ENCODE measurements around the gene CTF1.
"Not testable (repeated sequence)": the region's sequence is repeated elsewhere in the genome, so short reads cannot be mapped to it uniquely, and the experiment has no call there.

The CTF1 gene, protein sequence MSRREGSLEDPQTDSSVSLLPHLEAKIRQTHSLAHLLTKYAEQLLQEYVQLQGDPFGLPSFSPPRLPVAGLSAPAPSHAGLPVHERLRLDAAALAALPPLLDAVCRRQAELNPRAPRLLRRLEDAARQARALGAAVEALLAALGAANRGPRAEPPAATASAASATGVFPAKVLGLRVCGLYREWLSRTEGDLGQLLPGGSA

DNA sequence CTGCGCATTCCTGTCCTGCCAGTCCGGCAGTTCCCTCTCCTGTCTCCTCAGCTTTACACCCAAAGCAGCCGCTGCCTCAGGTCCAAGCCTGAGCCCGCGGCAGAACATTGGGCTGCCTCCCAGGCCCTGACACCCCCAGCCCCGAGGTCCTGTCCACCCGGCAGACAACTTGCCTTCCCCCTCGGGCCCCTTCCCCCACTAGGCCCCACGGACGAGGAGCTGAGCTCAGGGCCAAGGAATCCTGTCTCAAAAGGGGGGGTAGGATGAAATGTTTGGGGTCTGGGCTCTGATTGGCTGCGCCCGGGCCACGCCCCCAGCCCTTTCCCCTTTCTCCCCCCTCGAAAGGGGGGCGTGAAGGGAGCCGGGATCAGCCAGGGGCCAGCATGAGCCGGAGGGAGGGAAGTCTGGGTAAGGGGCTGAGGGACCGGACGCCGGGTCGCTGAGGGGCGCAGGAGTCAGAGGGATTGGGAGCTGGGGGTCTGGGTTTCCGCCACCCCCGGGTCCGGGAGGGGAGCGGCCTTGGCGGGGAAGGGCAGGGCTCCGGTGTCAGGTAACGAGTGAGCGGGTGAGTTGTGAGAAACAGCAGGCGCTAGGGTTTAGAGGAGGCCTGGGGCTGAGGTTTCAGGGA, at the start of gene CTF1:
CTF1 (plus strand) TSS at position 354 of the 628 bp plus-strand sequence; CDS start at position 384, 30 bp downstream.
- no peak for DNase-seq

- no peak for DNase-seq
Measured at GRCh38 chr16:30846649-30847402, 49.6 kb upstream of the CTF1 start.

DNA sequence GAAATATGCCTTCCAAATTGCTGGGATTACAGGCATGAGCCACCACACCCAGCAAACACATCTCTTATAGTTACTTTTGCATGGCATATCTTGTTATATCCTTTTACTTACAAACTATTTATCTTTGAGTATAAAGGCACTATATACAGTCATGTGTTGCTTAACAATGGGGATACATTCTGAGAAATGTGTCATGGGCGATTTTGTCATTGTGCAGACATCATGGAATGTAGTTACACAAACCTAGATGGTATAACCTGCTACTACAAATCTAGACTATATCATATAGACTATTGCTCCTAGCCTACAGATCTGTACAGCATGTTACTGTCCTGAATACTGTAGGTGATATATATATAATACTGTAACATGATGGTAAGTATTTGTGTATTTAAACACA, 46.2 kb upstream of the CTF1 start:
- no peak for DNase-seq

DNA sequence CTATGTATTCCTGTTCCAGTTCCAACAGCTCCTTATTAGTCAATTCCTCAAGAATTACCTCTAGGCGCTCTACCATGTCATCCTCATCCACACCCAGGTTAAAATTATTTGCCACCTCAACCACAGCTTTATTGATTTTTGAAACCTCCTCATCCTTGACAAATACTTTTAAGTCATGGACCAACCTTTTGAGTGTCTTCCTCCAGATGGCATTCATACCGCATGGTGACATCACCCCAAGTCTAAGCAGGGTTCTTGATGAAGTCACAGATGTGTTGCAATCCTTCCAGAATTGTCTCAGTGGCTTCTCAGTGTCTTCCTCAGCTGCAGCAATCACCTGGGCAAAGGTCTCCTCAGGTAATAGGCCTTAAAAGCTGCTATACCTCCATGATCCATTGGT, 42.7 kb upstream of the CTF1 start:
- no peak for DNase-seq

DNA sequence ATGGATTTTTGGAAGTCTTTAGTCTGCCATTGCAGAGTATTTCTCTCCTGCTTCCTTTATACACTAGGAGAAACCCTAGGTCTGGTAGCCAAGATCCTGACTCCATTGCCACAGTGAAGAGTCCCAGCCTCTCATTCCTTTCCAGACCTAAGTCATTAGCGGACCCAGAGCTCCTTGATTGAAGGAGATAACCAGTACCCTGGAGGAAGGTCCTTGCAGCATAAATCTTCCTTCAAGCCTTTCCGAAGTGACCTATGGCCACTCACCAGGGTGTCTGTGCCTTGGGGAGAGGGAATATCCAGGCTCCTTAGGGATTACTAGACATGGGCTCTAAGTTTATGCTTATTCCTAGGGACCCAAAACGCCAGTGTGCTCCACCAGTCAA, 38.3 kb upstream of the CTF1 start:
- no peak for DNase-seq

- DNase-seq = no peak
Measured at GRCh38 chr16:30858829-30859423, 37.5 kb upstream of the CTF1 start.

DNA sequence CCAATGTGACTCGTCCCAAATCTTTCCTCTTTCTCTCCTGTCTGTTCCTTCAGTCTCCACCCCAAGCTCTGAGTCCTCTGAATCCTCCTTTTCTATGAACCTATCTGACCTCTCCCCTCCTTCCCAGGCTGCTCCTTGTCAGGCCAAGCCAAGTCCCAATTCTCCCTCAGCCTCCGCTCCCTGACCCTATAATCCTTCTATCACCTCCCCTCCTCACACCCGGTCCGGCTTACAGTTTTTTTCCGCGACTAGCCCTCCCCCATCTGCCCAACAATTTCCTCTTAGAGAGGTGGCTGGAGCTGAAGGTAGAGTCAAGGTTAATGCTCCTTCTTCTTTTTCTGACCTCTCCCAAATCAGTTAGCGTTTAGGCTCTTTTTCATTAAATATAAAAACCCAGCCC, 35.7 kb upstream of the CTF1 start:
- DNase-seq = not testable (repeated sequence)

DNA sequence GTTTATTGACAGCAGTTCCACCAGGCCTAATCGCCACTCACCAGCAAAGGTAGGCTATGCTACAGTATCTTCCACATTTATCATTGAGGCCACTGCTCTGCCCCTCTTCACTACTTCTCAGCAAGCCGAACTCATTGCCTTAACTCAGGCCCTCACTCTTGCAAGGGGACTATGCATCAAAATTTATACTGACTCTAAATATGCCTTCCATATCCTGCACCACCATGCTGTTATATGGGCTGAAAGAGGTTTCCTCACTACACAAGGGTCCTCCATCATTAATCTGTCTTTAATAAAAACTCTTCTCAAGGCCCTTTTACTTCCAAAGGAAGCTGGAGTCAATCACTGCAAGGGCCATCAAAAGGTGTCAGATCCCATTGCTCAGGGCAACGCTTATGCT, 33.2 kb upstream of the CTF1 start:
- DNase-seq = not testable (repeated sequence)

DNA sequence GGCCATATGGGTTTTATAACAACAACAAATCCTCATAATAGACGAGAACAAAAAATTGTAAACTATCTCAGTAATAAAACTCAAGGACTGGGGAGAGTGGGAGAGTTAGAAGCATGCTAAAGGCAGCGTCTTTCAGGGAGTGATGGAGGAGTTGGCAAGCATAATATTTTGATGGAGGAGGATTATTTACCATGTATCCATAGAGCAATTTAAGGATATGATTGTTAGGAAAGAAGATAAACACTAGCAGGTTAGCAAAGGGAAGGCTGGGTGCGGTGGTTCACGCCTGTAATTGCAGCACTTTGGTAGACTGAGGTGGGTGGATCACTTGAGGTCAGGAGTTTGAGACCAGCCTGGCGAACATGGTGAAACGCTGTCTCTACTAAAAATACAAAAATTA, 30.4 kb upstream of the CTF1 start:
- no peak for DNase-seq

DNA sequence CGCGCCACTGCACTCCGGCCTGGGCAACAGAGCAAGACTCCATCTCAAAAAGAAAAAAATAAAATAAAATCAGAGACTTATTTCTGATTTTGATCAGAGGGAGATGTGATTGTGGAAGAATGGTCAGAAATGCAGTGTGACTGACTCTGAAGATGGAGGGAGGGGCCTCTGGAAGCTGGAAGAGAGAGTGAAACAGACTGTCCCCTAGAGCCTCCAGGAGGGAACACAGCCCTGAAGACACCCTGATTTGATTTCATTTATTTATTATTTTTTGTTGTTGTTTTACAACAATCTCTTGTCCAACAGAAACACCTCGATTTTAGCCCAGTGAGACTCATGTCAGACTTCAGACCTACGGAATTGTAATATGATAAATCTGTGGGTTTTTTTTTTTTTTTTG, 28.7 kb upstream of the CTF1 start:
- no peak for DNase-seq

GRCh38 chr16:30870904-30871303, 25.5 kb upstream of the CTF1 start:
- no peak for DNase-seq

DNA sequence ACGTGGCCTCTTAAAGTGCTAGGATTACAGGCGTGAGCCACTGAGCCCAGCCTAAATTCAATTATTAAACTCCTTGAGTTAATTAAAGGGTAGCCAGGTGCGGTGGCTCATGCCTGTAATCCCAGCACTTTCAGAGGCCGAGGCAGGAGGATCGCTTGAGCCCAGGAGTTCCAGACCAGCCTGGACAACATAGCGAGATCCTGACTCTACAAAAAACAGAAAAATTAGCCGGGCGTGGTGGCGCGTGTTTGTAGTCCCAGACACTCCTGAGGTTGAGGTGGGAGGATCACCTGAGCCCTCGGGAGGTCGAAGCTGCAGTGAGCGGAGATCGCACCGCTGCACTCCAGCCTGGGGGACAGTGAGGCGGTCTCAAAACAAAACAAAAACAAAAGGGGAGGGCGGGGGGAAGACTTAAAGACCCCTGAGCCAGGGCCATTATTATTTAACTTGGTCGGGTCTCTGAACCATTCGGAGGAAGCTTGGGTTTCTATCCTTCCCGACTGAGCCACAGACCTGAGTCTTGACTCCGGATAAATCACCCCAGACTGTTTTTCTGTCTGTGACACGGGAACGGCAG, 22.1 kb upstream of the CTF1 start:
- DNase-seq = no peak

DNA sequence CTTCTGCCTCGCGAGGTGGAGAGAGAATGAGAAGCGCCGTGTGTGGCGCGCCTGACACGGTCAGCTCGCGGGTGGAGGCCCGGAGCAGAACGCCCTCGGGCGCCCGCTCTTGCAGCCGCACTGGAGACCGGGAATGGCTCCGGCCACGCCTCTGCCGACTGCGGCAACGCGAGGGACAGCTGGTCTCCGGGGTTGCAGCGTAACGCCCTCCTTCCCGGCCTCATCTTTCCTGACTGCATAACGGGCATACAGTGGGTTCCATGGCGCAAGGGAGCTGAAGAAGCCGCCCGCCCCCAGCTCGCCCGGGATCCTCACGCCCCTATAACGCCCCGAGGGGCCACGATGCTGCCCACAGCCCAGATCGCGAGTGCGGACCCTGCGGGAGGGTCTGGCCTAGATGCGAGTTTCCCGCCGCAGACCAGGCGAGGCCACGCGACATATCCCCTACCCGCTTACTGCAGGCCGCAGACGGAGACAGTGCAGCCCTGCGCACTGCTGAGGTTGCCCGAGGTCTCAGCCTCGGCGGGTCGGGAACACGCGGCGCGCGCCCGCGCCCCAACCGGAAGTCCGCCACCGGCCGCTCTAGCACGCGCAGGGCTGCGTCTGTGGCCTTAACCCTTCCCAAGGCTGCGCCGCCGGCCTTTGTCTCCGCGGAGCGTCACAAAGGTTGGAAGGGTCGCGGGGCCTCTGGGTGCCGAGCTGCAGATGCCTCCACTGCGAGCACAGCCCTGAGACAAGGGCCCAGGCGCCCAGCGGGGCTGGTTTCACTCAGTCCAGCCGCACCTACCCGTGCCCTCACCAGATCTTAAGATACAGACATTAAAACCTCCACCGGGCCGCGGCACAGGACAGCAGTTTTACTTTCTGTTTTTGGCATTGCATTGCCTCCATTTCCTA, 21.3 kb upstream of the CTF1 start:
- peak; percentile 92 for DNase-seq

GRCh38 chr16:30875871-30876801, 20.3 kb upstream of the CTF1 start:
- DNase-seq = no peak

GRCh38 chr16:30876867-30877266, 19.5 kb upstream of the CTF1 start:
- DNase-seq = no peak

- DNase-seq = no peak
Measured at GRCh38 chr16:30882429-30883310, 13.7 kb upstream of the CTF1 start.

DNA sequence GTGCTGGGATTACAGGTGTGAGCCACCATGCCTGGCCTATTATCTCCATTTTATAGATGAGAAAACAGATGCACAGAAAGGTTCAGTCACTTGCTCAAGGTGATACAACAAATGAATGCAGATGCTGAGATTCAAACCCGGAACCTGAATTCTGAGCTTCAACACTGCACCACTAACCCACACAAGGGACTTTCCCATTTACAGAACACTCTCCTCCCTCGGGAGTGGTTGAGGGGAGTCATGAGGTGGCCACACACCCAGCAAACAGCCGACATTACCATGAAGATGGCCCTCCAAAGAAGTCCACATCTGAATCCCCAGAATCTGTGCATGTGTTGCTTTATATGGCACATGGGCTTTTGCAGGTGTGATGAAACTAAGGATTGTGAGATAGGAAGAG, 11.7 kb upstream of the CTF1 start:
- DNase-seq = no peak

DNA sequence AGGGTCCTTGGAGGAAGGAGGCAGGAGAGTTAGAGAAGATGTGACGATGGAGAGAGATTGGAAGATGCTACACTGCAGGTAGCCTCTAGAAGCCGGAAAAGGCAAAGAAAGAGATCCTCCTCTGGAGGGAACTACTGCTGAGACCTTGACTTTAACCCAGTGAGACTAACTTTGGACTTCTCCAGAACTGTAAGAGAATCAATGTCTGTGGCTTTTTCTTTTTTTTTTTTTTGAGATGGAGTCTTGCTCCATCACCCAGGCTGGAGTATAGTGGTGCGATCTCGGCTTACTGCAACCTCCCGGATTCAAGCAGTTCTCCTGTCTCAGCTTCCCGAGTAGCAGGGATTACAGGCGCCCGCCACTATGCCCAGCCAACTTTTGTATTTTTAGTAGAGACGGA, 11.2 kb upstream of the CTF1 start:
- DNase-seq = no peak

GRCh38 chr16:30886145-30886544, 10.3 kb upstream of the CTF1 start:
- no peak for DNase-seq

DNA sequence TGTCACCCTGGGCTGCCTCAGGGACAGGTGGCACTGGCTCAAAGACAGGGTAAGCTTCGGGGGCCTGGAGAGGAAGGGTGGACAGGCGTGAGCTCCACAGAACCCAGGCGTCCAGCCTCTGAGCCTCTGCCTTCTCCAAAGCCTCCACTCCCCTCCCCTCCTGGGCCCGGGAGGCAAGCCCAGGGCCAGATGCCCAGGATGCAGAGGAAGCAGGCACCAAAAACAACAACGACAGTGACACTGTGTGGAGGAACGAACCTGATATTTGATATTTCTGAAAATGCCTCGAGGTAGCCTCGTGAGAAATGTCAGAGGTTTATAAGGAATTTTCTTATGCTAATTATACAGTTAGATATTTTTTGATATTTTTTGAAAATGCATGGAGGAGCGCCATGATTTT, 8.5 kb upstream of the CTF1 start:
- no peak for DNase-seq
